ENCODE results near the gene IMMP2L.

GRCh38 chr7:110676785-110677184 is 885.5 kb downstream of the IMMP2L start:
- TF ChIP-seq CTCF (optimal IDR thresholded peaks at IDR 0.05 in 1 of 3, IDR thresholded peaks at IDR 0.05 in 1 of 3, conservative IDR thresholded peaks at IDR 0.05 in 1 of 3; ENCODE audit: extremely low read depth in 1 of 3, insufficient read depth in 2 of 3, low read length in 3 of 3) (no peak), EZH2 (IDR thresholded peaks at IDR 0.05; ENCODE audit: low read length) (no peak)

All from keratinocyte (primary cell).